Fibroblast of the aortic adventitia (primary cell): ENCODE results near the gene UBE2S. TPM values are rescaled to one million over a fixed set of nuclear protein-coding genes. Genes with fewer than 3 reads are reported as not detected.

Experiments
- DNase-seq: peaks from one replicate; pipeline ENCODE4 v3.0.0-alpha.2; 2010; ENCODE audit warnings: low read depth
- H3K4me3 ChIP-seq: 2 replicates; pipeline ENCODE4 v1.5.1; 2011; ENCODE audit warnings: low read depth, mild to moderate bottlenecking, control low read depth, low read length, moderate library complexity
- total RNA-seq: library from RNA; depleted of rRNA; stranded (reverse); fragments of >200 nt; gene quantifications from 2 replicates; pipeline ENCODE4 v1.2.3, GENCODE V29; 2012; ENCODE audit warnings: low replicate concordance
- TF ChIP-seq, protein P1 (sequence below): IDR thresholded peaks from 2 replicates; pipeline ENCODE4 v1.5.1; 2011; ENCODE audit warnings: mild to moderate bottlenecking, low read length, control low read depth, inconsistent platforms; ENCODE audit not compliant: insufficient read depth

The UBE2S gene
- total RNA-seq, 1 donor, result 65.4 TPM

GRCh38 chr19:55443045-55443823 is 35.6 kb upstream of the UBE2S start, which contains the start of gene SHISA7:
Gene SHISA7, minus strand, starts transcription at chr19:55443300. Its CDS starts 437 bp downstream, at chr19:55442863.
- DNase-seq, result no peak
- no peak within 1 kb of the TSS for H3K4me3 ChIP-seq
- TF ChIP-seq, protein P1, sequence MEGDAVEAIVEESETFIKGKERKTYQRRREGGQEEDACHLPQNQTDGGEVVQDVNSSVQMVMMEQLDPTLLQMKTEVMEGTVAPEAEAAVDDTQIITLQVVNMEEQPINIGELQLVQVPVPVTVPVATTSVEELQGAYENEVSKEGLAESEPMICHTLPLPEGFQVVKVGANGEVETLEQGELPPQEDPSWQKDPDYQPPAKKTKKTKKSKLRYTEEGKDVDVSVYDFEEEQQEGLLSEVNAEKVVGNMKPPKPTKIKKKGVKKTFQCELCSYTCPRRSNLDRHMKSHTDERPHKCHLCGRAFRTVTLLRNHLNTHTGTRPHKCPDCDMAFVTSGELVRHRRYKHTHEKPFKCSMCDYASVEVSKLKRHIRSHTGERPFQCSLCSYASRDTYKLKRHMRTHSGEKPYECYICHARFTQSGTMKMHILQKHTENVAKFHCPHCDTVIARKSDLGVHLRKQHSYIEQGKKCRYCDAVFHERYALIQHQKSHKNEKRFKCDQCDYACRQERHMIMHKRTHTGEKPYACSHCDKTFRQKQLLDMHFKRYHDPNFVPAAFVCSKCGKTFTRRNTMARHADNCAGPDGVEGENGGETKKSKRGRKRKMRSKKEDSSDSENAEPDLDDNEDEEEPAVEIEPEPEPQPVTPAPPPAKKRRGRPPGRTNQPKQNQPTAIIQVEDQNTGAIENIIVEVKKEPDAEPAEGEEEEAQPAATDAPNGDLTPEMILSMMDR, result no peak

GRCh38 chr19:55442372-55442961 is 34.9 kb upstream of the UBE2S start:
- TF ChIP-seq, protein P1, result no peak
- H3K4me3 ChIP-seq, result no peak overlapping the region
- no peak for DNase-seq

DNA sequence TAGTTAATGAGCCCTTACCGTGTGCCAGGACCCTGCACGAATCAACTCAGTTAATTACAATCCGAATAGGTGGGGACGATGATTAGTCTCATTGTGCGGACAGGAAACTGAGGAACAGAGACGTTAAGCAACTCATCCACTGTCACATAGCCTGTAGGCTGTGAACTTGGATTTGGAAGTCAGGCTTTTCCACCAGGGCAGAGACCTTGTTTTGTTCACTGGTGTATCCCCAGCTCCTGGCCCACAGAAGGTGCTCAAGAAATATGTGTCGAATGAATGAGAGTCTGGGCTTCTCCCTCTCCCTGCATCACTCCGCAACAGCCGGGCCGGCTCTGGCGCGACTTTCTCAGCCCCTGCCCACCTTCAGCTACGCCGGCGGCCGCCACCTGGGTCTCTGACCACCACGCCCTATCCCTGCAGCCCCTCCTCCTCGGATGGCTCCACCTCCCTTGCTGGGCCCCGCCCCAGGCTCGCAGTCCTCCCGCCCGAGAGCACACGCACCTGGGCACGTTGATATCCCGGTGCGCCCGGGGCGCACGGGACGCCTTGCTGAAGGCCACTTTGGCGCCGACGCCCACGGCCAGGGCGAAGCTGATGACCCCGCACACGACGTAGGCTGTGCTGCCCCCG is 34.2 kb upstream of the UBE2S start:
- DNase-seq, result no peak
- H3K4me3 ChIP-seq, result no peak overlapping the region
- TF ChIP-seq, protein P1, result no peak

DNA sequence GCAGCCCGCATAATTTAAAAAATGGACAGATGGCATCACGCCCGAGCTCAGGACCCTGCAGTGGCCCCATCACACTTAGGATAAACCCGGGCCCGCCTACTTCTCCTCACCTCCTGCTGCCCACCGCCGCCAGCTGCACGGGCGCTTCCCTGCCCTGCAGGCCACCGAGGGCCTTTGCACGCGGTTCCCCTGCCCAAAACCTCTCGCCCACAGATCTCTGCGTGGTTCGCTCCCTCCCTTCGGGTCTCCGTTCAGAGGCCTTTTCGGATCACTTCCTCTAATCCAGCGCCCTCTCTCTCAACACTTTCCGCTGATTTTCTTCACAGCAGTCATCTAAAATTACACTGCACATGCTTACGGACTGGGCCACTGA is 33.7 kb upstream of the UBE2S start:
- DNase-seq, result no peak
- no peak overlapping the region for H3K4me3 ChIP-seq
- TF ChIP-seq, protein P1, result no peak

DNA sequence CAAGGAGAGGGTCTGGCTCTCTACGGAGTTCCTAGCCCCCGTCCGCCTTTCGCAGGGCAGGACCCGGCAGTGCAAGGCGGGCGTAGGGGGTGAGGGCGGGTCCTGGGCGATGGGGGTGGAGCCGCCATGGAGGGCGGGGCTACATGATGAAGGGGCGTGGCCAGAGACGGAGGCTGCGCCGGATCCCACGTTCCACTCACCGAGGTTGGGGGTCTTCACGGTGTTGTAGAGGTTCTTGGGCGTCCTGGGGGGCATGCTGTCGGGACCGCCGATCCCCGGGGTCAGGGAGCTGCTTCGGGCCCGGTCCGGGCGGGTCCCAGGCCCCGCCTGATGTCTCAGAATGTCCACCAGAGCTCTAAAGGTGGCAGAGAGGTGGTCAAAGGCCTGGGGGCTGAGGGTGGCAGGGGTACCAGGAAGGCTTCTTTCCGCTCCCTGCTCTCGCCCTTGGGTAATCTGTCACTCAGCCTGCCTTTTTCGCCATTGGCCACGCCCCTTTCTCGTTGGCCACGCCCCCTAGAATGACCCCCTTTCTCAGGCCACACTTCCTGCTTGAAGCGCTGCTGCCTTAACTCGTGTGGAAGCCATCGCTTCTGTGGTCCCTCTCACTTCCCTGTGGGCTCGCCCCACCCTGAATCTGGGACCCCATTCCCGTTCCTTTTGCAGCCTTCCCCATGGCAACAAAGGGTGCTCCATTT is 33.0 kb upstream of the UBE2S start:
- no peak overlapping the region for H3K4me3 ChIP-seq
- TF ChIP-seq, protein P1, result no peak
- DNase-seq, result no peak

DNA sequence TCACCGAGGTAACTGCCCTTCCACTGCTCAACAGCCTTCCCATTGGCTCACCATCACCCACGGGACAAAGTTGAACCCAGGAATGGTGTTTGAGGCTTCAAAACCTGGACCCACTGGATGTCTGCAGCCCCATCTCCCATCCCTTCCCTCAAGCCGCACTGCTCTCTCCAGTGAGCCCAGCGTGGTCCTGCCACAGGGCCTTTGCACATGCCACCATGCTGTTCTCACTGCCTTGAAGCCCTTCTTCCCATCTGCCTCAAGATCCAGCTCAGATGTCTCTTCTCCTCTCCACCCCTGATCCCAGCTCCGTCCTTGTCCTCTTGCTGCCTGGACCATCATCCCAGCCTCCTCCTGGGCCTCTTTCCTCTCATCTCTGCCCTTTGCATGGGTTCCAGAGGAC is 31.5 kb upstream of the UBE2S start:
- TF ChIP-seq, protein P1, result no peak
- DNase-seq, result no peak
- no peak overlapping the region for H3K4me3 ChIP-seq
